ENCODE measurements around the gene UMODL1. TPM values are rescaled to one million over a fixed set of nuclear protein-coding genes. Genes with fewer than 3 reads are reported as not detected.
"Not testable (repeated sequence)": the region's sequence is repeated elsewhere in the genome, so short reads cannot be mapped to it uniquely, and the experiment has no call there.

Gene UMODL1
- total RNA-seq, 1 experiment from 2014 or later, result 0.20 TPM

DNA sequence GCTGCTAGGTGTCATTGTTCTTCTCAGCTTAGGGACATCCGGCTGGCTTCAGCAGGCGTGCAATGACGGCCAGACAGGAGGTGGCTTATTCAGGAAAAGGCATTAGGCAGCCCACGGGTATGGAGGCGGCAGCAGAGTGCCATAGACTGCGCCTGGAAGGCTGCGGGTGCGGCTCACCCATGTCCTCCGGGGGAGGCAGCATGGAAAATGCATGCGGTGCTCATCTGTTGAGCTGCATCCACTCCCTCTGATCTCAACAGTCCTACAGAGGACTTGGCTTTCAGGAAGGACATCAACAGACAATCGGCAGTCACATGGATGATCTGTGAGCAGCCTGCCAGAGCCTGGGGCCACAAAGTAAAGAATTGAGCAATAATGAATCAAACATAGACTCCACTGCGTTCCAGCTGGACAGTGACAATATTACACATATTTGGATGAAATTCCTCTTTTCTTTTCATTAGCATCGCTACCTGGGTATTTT lies 42.9 kb downstream of the UMODL1 start:
- TF ChIP-seq, protein P1, sequence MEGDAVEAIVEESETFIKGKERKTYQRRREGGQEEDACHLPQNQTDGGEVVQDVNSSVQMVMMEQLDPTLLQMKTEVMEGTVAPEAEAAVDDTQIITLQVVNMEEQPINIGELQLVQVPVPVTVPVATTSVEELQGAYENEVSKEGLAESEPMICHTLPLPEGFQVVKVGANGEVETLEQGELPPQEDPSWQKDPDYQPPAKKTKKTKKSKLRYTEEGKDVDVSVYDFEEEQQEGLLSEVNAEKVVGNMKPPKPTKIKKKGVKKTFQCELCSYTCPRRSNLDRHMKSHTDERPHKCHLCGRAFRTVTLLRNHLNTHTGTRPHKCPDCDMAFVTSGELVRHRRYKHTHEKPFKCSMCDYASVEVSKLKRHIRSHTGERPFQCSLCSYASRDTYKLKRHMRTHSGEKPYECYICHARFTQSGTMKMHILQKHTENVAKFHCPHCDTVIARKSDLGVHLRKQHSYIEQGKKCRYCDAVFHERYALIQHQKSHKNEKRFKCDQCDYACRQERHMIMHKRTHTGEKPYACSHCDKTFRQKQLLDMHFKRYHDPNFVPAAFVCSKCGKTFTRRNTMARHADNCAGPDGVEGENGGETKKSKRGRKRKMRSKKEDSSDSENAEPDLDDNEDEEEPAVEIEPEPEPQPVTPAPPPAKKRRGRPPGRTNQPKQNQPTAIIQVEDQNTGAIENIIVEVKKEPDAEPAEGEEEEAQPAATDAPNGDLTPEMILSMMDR (IDR thresholded peaks at IDR 0.05; ENCODE audit: insufficient read depth in 1 of 2, low read depth in 1 of 2, low read length in 1 of 2, severe bottlenecking in 1 of 2, unreplicated experiment in 1 of 2), result no peak
- H3K9me3 ChIP-seq, result no peaks in the 10 kb centered on the region
- POLR2A ChIA-PET, result no interaction called here
- CTCF ChIA-PET, result interaction anchor here (0.5 to 0.9 kb wide), 2 partner anchors 25 to 102 kb away, joined by 3 to 4 read pairs; no protein-coding TSS in a partner anchor
- no peaks in the 10 kb centered on the region for H3K36me3 ChIP-seq (ENCODE audit: control insufficient read depth, insufficient read depth, low read length)
- Mint-ChIP-seq H3K9me3 (ENCODE audit: unreplicated experiment) (no peaks in the 10 kb centered on the region), H3K4me1 (ENCODE audit: low read depth, unreplicated experiment) (peaks cover 8% of the 10 kb centered on the region), H3K27ac (ENCODE audit: unreplicated experiment) (no peak overlapping the region), H3K4me3 (ENCODE audit: unreplicated experiment) (no peak overlapping the region), H3K36me3 (ENCODE audit: insufficient read depth, unreplicated experiment) (peaks cover 5% of the 10 kb centered on the region), H3K27me3 (ENCODE audit: insufficient read depth, unreplicated experiment) (no peaks in the 10 kb centered on the region)
- BruUV-seq (replicated peaks), result no TSS peak
- H3K4me1 ChIP-seq, result no peaks in the 10 kb centered on the region
- peak in 1 of 2 experiments; percentile 17 for DNase-seq
- intact Hi-C loops (cut with micrococcal nuclease; ENCODE audit: unreplicated experiment), result no loop called here
- no peak overlapping the region for H3K4me3 ChIP-seq (ENCODE audit: low read depth, low read length)
- no peaks in the 10 kb centered on the region for H3K27me3 ChIP-seq (replicated peaks; ENCODE audit: control insufficient read depth, insufficient read depth, low read length)

DNA sequence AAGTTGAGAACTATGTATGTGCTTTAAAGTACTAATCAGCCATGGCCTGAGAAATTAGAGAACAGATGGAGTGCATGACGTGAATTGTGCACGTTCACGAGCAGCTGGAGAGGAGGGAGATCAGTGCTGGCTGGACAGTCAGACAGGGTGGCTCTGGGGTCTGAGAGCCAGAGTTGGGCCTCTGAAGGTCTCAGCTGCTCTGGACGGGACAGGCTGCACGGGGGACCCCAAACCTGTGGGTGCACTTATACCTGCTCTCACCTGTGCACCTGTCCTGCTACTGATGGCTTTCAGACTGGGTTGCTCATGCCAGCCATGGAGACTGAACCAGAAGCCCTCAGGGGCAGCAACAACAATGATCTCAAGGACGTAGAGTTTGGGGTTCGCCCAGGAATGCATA lies 43.5 kb downstream of the UMODL1 start:
- H3K4me3 Mint-ChIP-seq (ENCODE audit: unreplicated experiment), result no peak overlapping the region
- H3K4me1 Mint-ChIP-seq (ENCODE audit: low read depth, unreplicated experiment), result peaks cover 8% of the 10 kb centered on the region
- H3K9me3 ChIP-seq, result no peaks in the 10 kb centered on the region
- CTCF ChIA-PET, result interaction anchor here (0.9 kb wide), 1 partner anchor 103 kb away, joined by 4 read pairs; no protein-coding TSS in a partner anchor
- H3K36me3 Mint-ChIP-seq (ENCODE audit: insufficient read depth, unreplicated experiment), result peaks cover 5% of the 10 kb centered on the region
- H3K36me3 ChIP-seq (ENCODE audit: control insufficient read depth, insufficient read depth, low read length), result no peaks in the 10 kb centered on the region
- TF ChIP-seq, protein P1 (IDR thresholded peaks at IDR 0.05; ENCODE audit: insufficient read depth in 1 of 2, low read depth in 1 of 2, low read length in 1 of 2, severe bottlenecking in 1 of 2, unreplicated experiment in 1 of 2), result no peak
- POLR2A ChIA-PET, result no interaction called here
- DNase-seq, result no peak
- no peaks in the 10 kb centered on the region for H3K9me3 Mint-ChIP-seq (ENCODE audit: unreplicated experiment)
- H3K4me1 ChIP-seq, result peaks cover 4% of the 10 kb centered on the region
- no peak overlapping the region for H3K27ac Mint-ChIP-seq (ENCODE audit: unreplicated experiment)
- H3K27me3 Mint-ChIP-seq (ENCODE audit: insufficient read depth, unreplicated experiment), result no peaks in the 10 kb centered on the region
- no TSS peak for BruUV-seq (replicated peaks)
- intact Hi-C loops (cut with micrococcal nuclease; ENCODE audit: unreplicated experiment), result loop anchor here (5.0 kb wide), 1 partner anchor 502 kb away; no protein-coding TSS in a partner anchor
- H3K4me3 ChIP-seq (ENCODE audit: low read depth, low read length), result no peak overlapping the region
- no peaks in the 10 kb centered on the region for H3K27me3 ChIP-seq (replicated peaks; ENCODE audit: control insufficient read depth, insufficient read depth, low read length)

DNA sequence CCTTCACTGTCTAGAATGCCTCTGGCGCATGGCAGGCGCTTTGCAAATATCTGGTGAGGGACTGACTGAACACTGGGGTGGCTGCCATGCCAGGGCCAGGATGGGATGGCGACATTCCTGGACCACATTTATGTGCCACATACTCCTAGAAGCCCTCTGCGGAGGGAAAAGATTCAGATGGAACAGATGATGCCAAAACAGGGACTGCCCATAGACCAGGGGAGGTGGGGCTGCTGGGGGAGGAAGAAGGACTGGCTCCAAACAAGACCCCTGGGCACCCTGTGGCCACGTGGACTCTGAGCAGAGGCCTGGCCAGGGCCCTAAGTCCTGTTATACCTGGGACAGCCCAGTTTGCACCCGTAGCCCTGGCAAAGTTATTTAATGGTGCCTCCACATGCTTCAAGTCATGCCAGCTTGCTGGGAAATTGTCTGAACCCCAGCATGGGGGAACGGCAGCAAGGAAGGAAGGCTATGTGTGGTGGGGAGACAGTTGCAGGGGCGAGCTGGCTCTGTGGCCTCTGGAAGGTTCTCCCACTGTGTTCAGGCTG lies 44.1 kb downstream of the UMODL1 start:
- H3K9me3 ChIP-seq, result no peaks in the 10 kb centered on the region
- intact Hi-C loops (cut with micrococcal nuclease; ENCODE audit: unreplicated experiment), result loop anchor here (5.0 kb wide), 1 partner anchor 503 kb away; no protein-coding TSS in a partner anchor
- Mint-ChIP-seq H3K27ac (ENCODE audit: unreplicated experiment) (no peak overlapping the region), H3K9me3 (ENCODE audit: unreplicated experiment) (no peaks in the 10 kb centered on the region), H3K4me3 (ENCODE audit: unreplicated experiment) (no peak overlapping the region), H3K4me1 (ENCODE audit: low read depth, unreplicated experiment) (peaks cover 8% of the 10 kb centered on the region), H3K27me3 (ENCODE audit: insufficient read depth, unreplicated experiment) (no peaks in the 10 kb centered on the region), H3K36me3 (ENCODE audit: insufficient read depth, unreplicated experiment) (peaks cover 5% of the 10 kb centered on the region)
- H3K27me3 ChIP-seq (replicated peaks; ENCODE audit: control insufficient read depth, insufficient read depth, low read length), result no peaks in the 10 kb centered on the region
- H3K36me3 ChIP-seq (ENCODE audit: control insufficient read depth, insufficient read depth, low read length), result no peaks in the 10 kb centered on the region
- no peak for DNase-seq
- ChIA-PET CTCF (interaction anchor here (0.9 kb wide), 1 partner anchor 103 kb away, joined by 4 read pairs; no protein-coding TSS in a partner anchor), POLR2A (no interaction called here)
- TF ChIP-seq, protein P1 (IDR thresholded peaks at IDR 0.05; ENCODE audit: insufficient read depth in 1 of 2, low read depth in 1 of 2, low read length in 1 of 2, severe bottlenecking in 1 of 2, unreplicated experiment in 1 of 2), result no peak
- H3K4me3 ChIP-seq (ENCODE audit: low read depth, low read length), result no peak overlapping the region
- no TSS peak for BruUV-seq (replicated peaks)
- peaks cover 8% of the 10 kb centered on the region for H3K4me1 ChIP-seq

DNA sequence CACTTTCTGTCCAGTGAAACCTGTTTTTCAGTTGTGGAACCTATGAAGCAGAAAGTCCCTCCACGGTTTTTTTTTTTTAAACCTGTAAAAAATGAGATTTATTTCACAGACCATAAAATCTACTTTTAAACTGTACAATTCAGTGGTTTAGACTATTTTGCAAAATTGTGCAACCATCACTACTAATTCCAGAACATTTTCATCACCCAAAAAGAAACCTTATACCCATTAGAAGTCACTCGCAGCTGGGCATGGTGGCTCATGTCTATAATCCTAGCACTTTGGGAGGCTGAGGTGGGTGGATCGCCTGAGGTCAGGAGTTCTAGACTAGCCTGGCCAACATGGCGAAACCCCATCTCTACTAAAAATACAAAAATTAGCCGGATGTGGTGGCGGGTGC lies 45.4 kb downstream of the UMODL1 start:
- H3K4me1 Mint-ChIP-seq (ENCODE audit: low read depth, unreplicated experiment), result peaks cover 16% of the 10 kb centered on the region
- H3K4me3 ChIP-seq (ENCODE audit: low read depth, low read length); H3K27ac Mint-ChIP-seq (ENCODE audit: unreplicated experiment); BruUV-seq (replicated peaks); H3K9me3 Mint-ChIP-seq (ENCODE audit: unreplicated experiment); DNase-seq; H3K36me3 Mint-ChIP-seq (ENCODE audit: insufficient read depth, unreplicated experiment); H3K4me3 Mint-ChIP-seq (ENCODE audit: unreplicated experiment); H3K36me3 ChIP-seq (ENCODE audit: control insufficient read depth, insufficient read depth, low read length); H3K27me3 ChIP-seq (replicated peaks; ENCODE audit: control insufficient read depth, insufficient read depth, low read length); H3K9me3 ChIP-seq; H3K27me3 Mint-ChIP-seq (ENCODE audit: insufficient read depth, unreplicated experiment); POLR2A ChIA-PET: not testable (repeated sequence)
- intact Hi-C loops (cut with micrococcal nuclease; ENCODE audit: unreplicated experiment), result loop anchor here (2.0 to 5.0 kb wide), 2 partner anchors 60 to 504 kb away; no protein-coding TSS in a partner anchor
- peaks cover 20% of the 10 kb centered on the region for H3K4me1 ChIP-seq
- CTCF ChIA-PET, result interaction anchor here (0.7 to 3.2 kb wide), 4 partner anchors 8 to 156 kb away, joined by 3 to 30 read pairs (median 4); no protein-coding TSS in a partner anchor
